Left renal pelvis (tissue), 4 donors: ENCODE data around the gene SMIM23. TPM values are rescaled to one million over a fixed set of nuclear protein-coding genes. Genes with fewer than 3 reads are reported as not detected.
"Not testable (repeated sequence)": the region's sequence is repeated elsewhere in the genome, so short reads cannot be mapped to it uniquely, and the experiment has no call there.

Experiments used
- DNase-seq, 4 donors: peaks; one replicate each; pipeline ENCODE4 v3.0.0-alpha.2; 2013; ENCODE audit warnings: low read depth in 4 of 4, low spot score in 3 of 4
- polyA plus RNA-seq, 4 donors: library from polyadenylated mRNA; unstranded; fragments of 120-200 nt; gene quantifications; one replicate each; pipeline ENCODE4 v1.2.1, GENCODE V29; 2013; ENCODE audit not compliant: insufficient read length in 4 of 4

SMIM23 gene
- polyA plus RNA-seq, 4 donors, result not detected

GRCh38 chr5:171771856-171772255 lies 13.8 kb upstream of the SMIM23 start:
- no peak for DNase-seq

- no peak for DNase-seq
Observed at GRCh38 chr5:171773106-171773505, 12.5 kb upstream of the SMIM23 start.

GRCh38 chr5:171774418-171774817 lies 11.2 kb upstream of the SMIM23 start:
- DNase-seq, result no peak

- no peak for DNase-seq
Observed at GRCh38 chr5:171776213-171776612, 9.4 kb upstream of the SMIM23 start.

GRCh38 chr5:171776770-171777759 lies 8.6 kb upstream of the SMIM23 start:
- peak in 1 of 4 donors; percentile 5 for DNase-seq

- DNase-seq, result not testable (repeated sequence)
Observed at GRCh38 chr5:171781744-171782143, 3.9 kb upstream of the SMIM23 start.

GRCh38 chr5:171782332-171782966 lies 3.2 kb upstream of the SMIM23 start:
- no peak for DNase-seq

- no peak for DNase-seq
Observed at GRCh38 chr5:171783051-171783450, 2.6 kb upstream of the SMIM23 start.

GRCh38 chr5:171789353-171789752 lies 3.7 kb downstream of the SMIM23 start:
- no peak for DNase-seq

GRCh38 chr5:171790408-171790807 lies 4.8 kb downstream of the SMIM23 start:
- DNase-seq, result no peak

- no peak for DNase-seq
Observed at GRCh38 chr5:171794470-171794960, 8.9 kb downstream of the SMIM23 start.

- no peak for DNase-seq
Observed at GRCh38 chr5:171795381-171795780, 9.8 kb downstream of the SMIM23 start.

- no peak for DNase-seq
Observed at GRCh38 chr5:171796436-171796835, 10.8 kb downstream of the SMIM23 start.

GRCh38 chr5:171797543-171797942 lies 11.9 kb downstream of the SMIM23 start:
- DNase-seq, result no peak

GRCh38 chr5:171798418-171798817 lies 12.8 kb downstream of the SMIM23 start:
- DNase-seq, result no peak

GRCh38 chr5:171801839-171802238 lies 16.2 kb downstream of the SMIM23 start:
- no peak for DNase-seq

GRCh38 chr5:171805746-171806145 lies 20.1 kb downstream of the SMIM23 start:
- DNase-seq, result no peak

- DNase-seq, result peak in 1 of 4 donors; percentile 4
Observed at GRCh38 chr5:171806976-171807747, 21.5 kb downstream of the SMIM23 start.

- DNase-seq, result no peak
Observed at GRCh38 chr5:171808453-171808852, 22.8 kb downstream of the SMIM23 start.

- no peak for DNase-seq
Observed at GRCh38 chr5:171808951-171809350, 23.3 kb downstream of the SMIM23 start.

- peak in 1 of 4 donors; percentile 32 for DNase-seq
Observed at GRCh38 chr5:171810227-171810626, 24.6 kb downstream of the SMIM23 start.
